Measurements from ENCODE around the gene TNNT2. TPM values are rescaled to one million over a fixed set of nuclear protein-coding genes. Genes with fewer than 3 reads are reported as not detected.

Gene TNNT2
- total RNA-seq, 1 experiment from 2014 or later, result not detected

- H3K36me3 ChIP-seq (ENCODE audit: control insufficient read depth, insufficient read depth, low read length), result no peaks in the 10 kb centered on the region
- no peak overlapping the region for H3K27ac ChIP-seq (ENCODE audit: low read length)
- no peaks in the 10 kb centered on the region for H3K4me1 ChIP-seq (ENCODE audit: control insufficient read depth, insufficient read depth, low read length)
- intact Hi-C loops (cut with micrococcal nuclease; ENCODE audit: unreplicated experiment), result no loop called here
- ATAC-seq, result no peak
- DNase-seq (ENCODE audit: low read depth, low spot score), result no peak
- H3K27me3 ChIP-seq (ENCODE audit: control insufficient read depth, insufficient read depth, low read length), result peaks cover 7% of the 10 kb centered on the region; the same call in 1 of the 2 replicates
- no peaks in the 10 kb centered on the region for H3K9me3 ChIP-seq (ENCODE audit: control insufficient read depth, insufficient read depth, low read depth, low read length)
- no peak overlapping the region for H3K4me3 ChIP-seq (ENCODE audit: low read depth in 2 of 2, low read length in 2 of 2)
- in situ Hi-C loops (cut with HindIII; ENCODE audit: low pct_unique_long_range_greater_than_20kb, low sequenced_read_pairs), result no loop called here
- ChIA-PET POLR2A (no interaction called here), CTCF (interaction anchor here (0.5 kb wide), 1 partner anchor 11 kb away, joined by 3 read pairs; no protein-coding TSS in a partner anchor)
- no TSS peak for BruUV-seq (replicated peaks)
- TF ChIP-seq REST (IDR thresholded peaks at IDR 0.05; ENCODE audit: insufficient read depth in 1 of 2, low read depth in 2 of 2, low read length in 1 of 2) (no peak), CTCF (IDR thresholded peaks at IDR 0.05) (no peak), SIN3A (IDR thresholded peaks at IDR 0.05; ENCODE audit: borderline replicate concordance, insufficient read depth, low read depth, low read length) (no peak), POLR2AphosphoS5 (IDR thresholded peaks at IDR 0.05; ENCODE audit: low read depth, low read length) (no peak), TCF7L2 (IDR thresholded peaks at IDR 0.05; ENCODE audit: low read depth, low read length) (no peak)
Measured at GRCh38 chr1:201335901-201336300, 41.6 kb downstream of the TNNT2 start.

DNA sequence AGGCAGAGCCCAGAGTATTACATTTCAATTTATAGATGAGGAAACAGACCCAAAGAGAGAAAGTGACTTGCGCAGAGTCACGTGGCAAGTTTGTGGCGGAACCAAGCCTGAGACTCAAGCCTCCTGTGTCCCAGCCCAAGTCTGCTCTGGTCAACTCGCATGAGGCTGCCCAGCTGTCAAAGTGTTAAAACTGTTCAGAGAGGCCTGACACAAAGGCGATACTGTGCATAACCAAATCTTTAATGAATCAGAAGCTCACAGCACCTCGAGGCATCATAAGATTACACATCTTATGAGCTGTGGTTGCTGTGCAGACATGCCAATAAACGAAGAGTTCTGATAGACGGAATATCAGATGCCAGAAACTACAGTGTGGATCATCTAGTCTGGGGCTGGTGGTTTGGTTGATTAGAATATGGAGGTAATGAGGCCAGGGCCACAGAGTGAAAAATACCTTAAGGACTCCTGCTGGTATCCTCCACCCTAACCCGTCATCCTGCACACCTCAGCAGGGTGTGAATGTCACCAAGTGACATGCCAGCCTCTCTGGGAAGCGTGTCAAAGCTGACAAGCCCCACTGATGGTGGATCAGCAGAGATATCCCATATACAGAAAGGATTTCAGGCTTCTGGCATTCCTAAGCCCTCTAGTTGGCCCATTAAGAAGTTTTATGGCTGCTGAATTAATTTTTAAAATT lies 42.2 kb downstream of the TNNT2 start:
- Histone ChIP-seq H3K36me3 (ENCODE audit: control insufficient read depth, insufficient read depth, low read length) (no peaks in the 10 kb centered on the region), H3K9me3 (ENCODE audit: control insufficient read depth, insufficient read depth, low read depth, low read length) (no peaks in the 10 kb centered on the region), H3K4me1 (ENCODE audit: control insufficient read depth, insufficient read depth, low read length) (no peaks in the 10 kb centered on the region), H3K27me3 (ENCODE audit: control insufficient read depth, insufficient read depth, low read length) (peaks cover 4% of the 10 kb centered on the region; the same call in 1 of the 2 replicates), H3K4me3 (ENCODE audit: low read depth in 2 of 2, low read length in 2 of 2) (no peak overlapping the region), H3K27ac (ENCODE audit: low read length) (no peak overlapping the region)
- no peak for TF ChIP-seq SIN3A (IDR thresholded peaks at IDR 0.05; ENCODE audit: borderline replicate concordance, insufficient read depth, low read depth, low read length)
- TF ChIP-seq REST (IDR thresholded peaks at IDR 0.05; ENCODE audit: insufficient read depth in 1 of 2, low read depth in 2 of 2, low read length in 1 of 2), result no peak
- no peak for TF ChIP-seq CTCF (IDR thresholded peaks at IDR 0.05)
- TF ChIP-seq POLR2AphosphoS5 (IDR thresholded peaks at IDR 0.05; ENCODE audit: low read depth, low read length), result no peak
- no peak for TF ChIP-seq TCF7L2 (IDR thresholded peaks at IDR 0.05; ENCODE audit: low read depth, low read length)
- ChIA-PET POLR2A (no interaction called here), CTCF (interaction anchor here (0.5 kb wide), 1 partner anchor 11 kb away, joined by 3 read pairs; no protein-coding TSS in a partner anchor)
- DNase-seq (ENCODE audit: low read depth, low spot score) (no peak), ATAC-seq (no peak)
- intact Hi-C loops (cut with micrococcal nuclease; ENCODE audit: unreplicated experiment), result no loop called here
- in situ Hi-C loops (cut with HindIII; ENCODE audit: low pct_unique_long_range_greater_than_20kb, low sequenced_read_pairs), result no loop called here
- BruUV-seq (replicated peaks), result no TSS peak

Measured in Panc1 (cell line).